ENCODE measurements around the gene REM2. TPM values are rescaled to one million over a fixed set of nuclear protein-coding genes. Genes with fewer than 3 reads are reported as not detected.

Gene REM2
- polyA plus RNA-seq, 1 donor (not counting 4 experiments of a cell fraction or from before 2014, with no cell fraction given): 0.05 TPM

DNA sequence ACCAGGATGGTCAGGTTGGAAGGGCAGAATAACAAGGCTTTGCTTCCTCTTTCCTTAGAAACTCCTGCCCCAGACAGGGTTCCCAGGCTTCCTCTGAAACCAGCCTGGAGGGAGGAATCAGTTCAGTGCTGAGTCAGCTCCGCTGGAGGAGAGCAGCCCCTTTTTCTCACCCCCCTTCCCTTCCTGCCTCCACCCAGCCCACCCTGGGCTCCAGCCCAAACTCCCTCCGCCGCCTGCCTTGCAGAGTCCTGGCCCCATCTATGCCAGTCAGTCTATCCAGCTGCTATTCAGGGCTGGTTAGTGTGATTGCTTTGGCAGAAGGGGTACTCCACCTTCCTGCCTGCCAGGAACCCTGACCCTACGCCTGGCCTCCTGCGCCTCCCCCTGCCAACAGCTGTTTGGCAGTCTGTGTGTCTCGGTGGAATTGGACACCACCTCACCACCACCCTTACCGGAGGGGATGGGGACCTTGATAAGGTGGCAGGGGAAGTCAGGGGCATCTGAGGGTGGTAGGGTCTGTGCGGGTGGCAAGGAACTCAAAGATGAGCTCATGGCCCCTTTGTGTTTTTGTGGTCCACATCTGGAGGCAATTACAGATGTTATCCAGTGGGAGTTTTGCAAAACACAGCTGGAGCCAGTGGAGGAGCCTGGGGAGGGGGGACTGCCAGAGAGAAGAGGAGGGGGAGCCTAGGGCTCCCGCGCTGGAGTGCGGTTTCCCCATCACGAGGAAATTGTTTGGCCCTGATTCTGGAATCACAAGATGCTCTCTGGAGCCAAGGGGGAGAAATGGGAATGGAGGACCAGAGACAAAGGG lies 34.5 kb upstream of the REM2 start:
- TF ChIP-seq CTCF (optimal IDR thresholded peaks at IDR 0.05 in 1 of 3, IDR thresholded peaks at IDR 0.05 in 1 of 3, conservative IDR thresholded peaks at IDR 0.05 in 1 of 3; ENCODE audit: extremely low read depth in 1 of 3, insufficient read depth in 2 of 3, low read length in 3 of 3) (no peak), EZH2 (IDR thresholded peaks at IDR 0.05; ENCODE audit: low read length) (no peak)
- peak overlapping the region in 1 of 3 experiments; percentile 18 for H3K4me3 ChIP-seq (ENCODE audit: control insufficient read depth in 2 of 3, extremely low read depth in 1 of 3, insufficient read depth in 2 of 3, low read depth in 1 of 3, low read length in 3 of 3)
- H4K20me1 ChIP-seq (ENCODE audit: control insufficient read depth, extremely low read depth, insufficient read depth, low read length): no peaks in the 10 kb centered on the region
- H3K9me1 ChIP-seq (ENCODE audit: control insufficient read depth, extremely low read depth, insufficient read depth, low read length): no peaks in the 10 kb centered on the region
- H3K27me3 ChIP-seq (ENCODE audit: control insufficient read depth, extremely low read depth, insufficient read depth, low read length): no peaks in the 10 kb centered on the region
- no peaks in the 10 kb centered on the region for H3K9me3 ChIP-seq (ENCODE audit: control insufficient read depth, low read depth, low read length)
- FAIRE-seq: peak; percentile 67
- H3K4me2 ChIP-seq (ENCODE audit: control insufficient read depth, extremely low read depth, insufficient read depth, low read depth, low read length): peak overlapping the region; percentile 69
- H3K4me1 ChIP-seq (ENCODE audit: control insufficient read depth, extremely low read depth, insufficient read depth, low read length): peaks cover 77% of the 10 kb centered on the region
- DNase-seq (ENCODE audit: low read depth, low spot score): no peak
- peak overlapping the region; percentile 84 for H3K27ac ChIP-seq (ENCODE audit: control insufficient read depth, insufficient read depth, low read length)
- dilution Hi-C loops (cut with MboI; ENCODE audit: extremely low pct_ligation_motif_present, low sequenced_read_pairs): no loop called here
- H3K79me2 ChIP-seq (ENCODE audit: control insufficient read depth, insufficient read depth, low read length): peaks cover 13% of the 10 kb centered on the region
- no peak overlapping the region for H2AFZ ChIP-seq (ENCODE audit: control insufficient read depth, low read length)
- peak overlapping the region; percentile 67 for H3K9ac ChIP-seq (ENCODE audit: control insufficient read depth, extremely low read depth, insufficient read depth, low read length)
- H3K36me3 ChIP-seq (ENCODE audit: control insufficient read depth in 2 of 2, extremely low read depth in 1 of 2, insufficient read depth in 2 of 2, low read length in 2 of 2): peaks cover 28 to 34% of the 10 kb centered on the region in 2 experiments

DNA sequence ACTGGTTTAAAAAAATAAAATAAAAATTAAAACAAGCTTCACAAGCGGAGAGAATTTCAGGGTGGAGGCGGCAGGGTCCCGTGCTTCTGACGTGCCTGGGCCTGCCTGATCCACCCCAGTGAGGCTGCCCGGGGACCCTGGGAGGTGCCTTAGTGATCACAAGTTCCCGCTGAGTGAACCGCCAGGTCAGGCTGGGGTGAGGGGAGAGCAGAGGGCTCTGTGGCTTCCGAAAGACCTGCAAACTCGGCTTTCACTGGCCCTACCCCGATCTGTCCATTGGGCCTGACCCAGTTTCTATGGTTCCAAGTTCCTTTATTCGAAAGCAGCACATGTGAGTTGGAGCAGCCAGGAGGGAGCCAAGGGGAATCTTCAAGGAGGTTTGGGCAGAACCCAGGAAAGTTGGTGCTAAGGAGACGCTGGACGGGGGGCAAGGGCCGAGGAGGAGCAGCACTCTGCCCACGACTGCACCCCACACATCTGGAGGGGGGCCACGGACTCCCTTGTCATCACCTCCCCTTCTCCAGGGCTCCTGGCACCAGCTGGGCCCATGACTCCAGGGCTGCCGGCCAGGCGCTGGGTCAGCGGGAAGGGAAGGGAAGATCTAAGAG lies 33.7 kb upstream of the REM2 start:
- Histone ChIP-seq H3K36me3 (ENCODE audit: control insufficient read depth in 2 of 2, extremely low read depth in 1 of 2, insufficient read depth in 2 of 2, low read length in 2 of 2) (peaks cover 26 to 27% of the 10 kb centered on the region in 2 experiments), H3K9me3 (ENCODE audit: control insufficient read depth, low read depth, low read length) (no peaks in the 10 kb centered on the region), H3K4me3 (ENCODE audit: control insufficient read depth in 2 of 3, extremely low read depth in 1 of 3, insufficient read depth in 2 of 3, low read depth in 1 of 3, low read length in 3 of 3) (no peak overlapping the region), H4K20me1 (ENCODE audit: control insufficient read depth, extremely low read depth, insufficient read depth, low read length) (no peaks in the 10 kb centered on the region), H3K79me2 (ENCODE audit: control insufficient read depth, insufficient read depth, low read length) (peaks cover 9% of the 10 kb centered on the region), H3K9me1 (ENCODE audit: control insufficient read depth, extremely low read depth, insufficient read depth, low read length) (no peaks in the 10 kb centered on the region), H2AFZ (ENCODE audit: control insufficient read depth, low read length) (no peak overlapping the region), H3K27ac (ENCODE audit: control insufficient read depth, insufficient read depth, low read length) (peak overlapping the region; percentile 84), H3K4me2 (ENCODE audit: control insufficient read depth, extremely low read depth, insufficient read depth, low read depth, low read length) (peak overlapping the region; percentile 69), H3K9ac (ENCODE audit: control insufficient read depth, extremely low read depth, insufficient read depth, low read length) (peak overlapping the region; percentile 67), H3K4me1 (ENCODE audit: control insufficient read depth, extremely low read depth, insufficient read depth, low read length) (peaks cover 77% of the 10 kb centered on the region), H3K27me3 (ENCODE audit: control insufficient read depth, extremely low read depth, insufficient read depth, low read length) (no peaks in the 10 kb centered on the region)
- no peak for FAIRE-seq
- dilution Hi-C loops (cut with MboI; ENCODE audit: extremely low pct_ligation_motif_present, low sequenced_read_pairs): no loop called here
- DNase-seq (ENCODE audit: low read depth, low spot score): no peak
- TF ChIP-seq CTCF (optimal IDR thresholded peaks at IDR 0.05 in 1 of 3, IDR thresholded peaks at IDR 0.05 in 1 of 3, conservative IDR thresholded peaks at IDR 0.05 in 1 of 3; ENCODE audit: extremely low read depth in 1 of 3, insufficient read depth in 2 of 3, low read length in 3 of 3): no peak
- no peak for TF ChIP-seq EZH2 (IDR thresholded peaks at IDR 0.05; ENCODE audit: low read length)
